WTC11 (cell line): ENCODE measurements around the gene BMP8B.

Experiments
- CTCF ChIP-seq: fragments of 200-600 bp; IDR thresholded peaks from 2 replicates; pipeline ENCODE4 v1.8.0; 2022; ENCODE audit warnings: antibody characterized with exemption
- MAX ChIP-seq: sonication (generic); formaldehyde crosslinking; IDR thresholded peaks from 2 replicates; pipeline ENCODE4 v1.8.0; 2022; ENCODE audit warnings: mild to moderate bottlenecking, missing genetic modification reagents
- NFYB ChIP-seq: sonication (generic); formaldehyde crosslinking; conservative IDR thresholded peaks from 2 replicates; pipeline ENCODE4 v1.8.0; 2022; ENCODE audit warnings: low read depth, missing genetic modification reagents
- TCF7 ChIP-seq: sonication (generic); formaldehyde crosslinking; IDR thresholded peaks from 2 replicates; pipeline ENCODE4 v1.8.0; 2022; ENCODE audit warnings: mild to moderate bottlenecking, low read depth, missing genetic modification reagents, moderate library complexity
- USF2 ChIP-seq: sonication (generic); formaldehyde crosslinking; IDR thresholded peaks from 2 replicates; pipeline ENCODE4 v1.8.1; 2023; ENCODE audit warnings: mild to moderate bottlenecking, missing genetic modification reagents, moderate library complexity

- TF ChIP-seq TCF7 (CRISPR knock-in tag) (no peak), NFYB (CRISPR knock-in tag) (no peak), CTCF (no peak), MAX (no peak), USF2 (CRISPR knock-in tag) (no peak)
These were observed 58.8 kb downstream of the BMP8B start for GRCh38 chr1:39729842-39730241.
